Gastrocnemius medialis (tissue), 4 donors: ENCODE data around the gene HSPB6.

Experiments used
- POLR2A ChIP-seq, 2 donors: fragments of 450-650 bp; IDR thresholded peaks; one replicate each; pipeline ENCODE4 v1.6.1; 2017; ENCODE audit warnings: antibody characterized with exemption in 2 of 2, mild to moderate bottlenecking in 2 of 2, moderate library complexity in 2 of 2
- TF ChIP-seq, protein P1 (sequence below), 5 experiments: fragments of 450-650 bp in 3 of 5; fragments of 200-600 bp in 2 of 5; sonication (generic) in 2 of 5; IDR thresholded peaks in 4 of 5; conservative IDR thresholded peaks in 1 of 5; 1 replicate in 4 of 5; 2 replicates in 1 of 5; pipeline ENCODE4 v1.5.1; 2016 to 2019; ENCODE audit warnings: antibody characterized with exemption in 5 of 5, mild to moderate bottlenecking in 3 of 5, moderate library complexity in 3 of 5

DNA sequence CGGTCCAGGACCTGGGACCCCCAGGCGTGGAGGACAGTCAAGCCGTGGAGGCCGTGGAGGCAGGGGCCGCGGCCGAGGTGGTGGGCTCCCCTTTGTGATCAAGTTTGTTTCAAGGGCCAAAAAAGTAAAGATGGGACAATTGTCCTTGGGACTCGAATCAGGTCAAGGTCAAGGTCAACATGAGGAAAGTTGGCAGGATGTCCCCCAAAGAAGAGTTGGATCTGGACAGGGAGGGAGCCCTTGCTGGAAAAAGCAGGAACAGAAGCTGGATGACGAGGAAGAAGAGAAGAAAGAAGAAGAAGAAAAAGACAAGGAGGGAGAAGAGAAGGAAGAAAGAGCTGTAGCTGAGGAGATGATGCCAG, 36.7 kb downstream of the HSPB6 start:
- TF ChIP-seq, protein P1, sequence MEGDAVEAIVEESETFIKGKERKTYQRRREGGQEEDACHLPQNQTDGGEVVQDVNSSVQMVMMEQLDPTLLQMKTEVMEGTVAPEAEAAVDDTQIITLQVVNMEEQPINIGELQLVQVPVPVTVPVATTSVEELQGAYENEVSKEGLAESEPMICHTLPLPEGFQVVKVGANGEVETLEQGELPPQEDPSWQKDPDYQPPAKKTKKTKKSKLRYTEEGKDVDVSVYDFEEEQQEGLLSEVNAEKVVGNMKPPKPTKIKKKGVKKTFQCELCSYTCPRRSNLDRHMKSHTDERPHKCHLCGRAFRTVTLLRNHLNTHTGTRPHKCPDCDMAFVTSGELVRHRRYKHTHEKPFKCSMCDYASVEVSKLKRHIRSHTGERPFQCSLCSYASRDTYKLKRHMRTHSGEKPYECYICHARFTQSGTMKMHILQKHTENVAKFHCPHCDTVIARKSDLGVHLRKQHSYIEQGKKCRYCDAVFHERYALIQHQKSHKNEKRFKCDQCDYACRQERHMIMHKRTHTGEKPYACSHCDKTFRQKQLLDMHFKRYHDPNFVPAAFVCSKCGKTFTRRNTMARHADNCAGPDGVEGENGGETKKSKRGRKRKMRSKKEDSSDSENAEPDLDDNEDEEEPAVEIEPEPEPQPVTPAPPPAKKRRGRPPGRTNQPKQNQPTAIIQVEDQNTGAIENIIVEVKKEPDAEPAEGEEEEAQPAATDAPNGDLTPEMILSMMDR (IDR thresholded peaks at IDR 0.05 in 4 of 5, conservative IDR thresholded peaks at IDR 0.05 in 1 of 5), result no peak
- TF ChIP-seq POLR2A (IDR thresholded peaks at IDR 0.05), result no peak
